HepG2 (cell line): Measurements from ENCODE around the gene PPAT. TPM values are rescaled to one million over a fixed set of nuclear protein-coding genes. Genes with fewer than 3 reads are reported as not detected.

Experiments
- FOXO1 ChIP-seq: sonication (generic); formaldehyde crosslinking; IDR thresholded peaks from 2 replicates; pipeline ENCODE4 v1.4.0; 2020; ENCODE audit warnings: missing genetic modification reagents
- HDAC2 ChIP-seq: sonication (generic); formaldehyde crosslinking; IDR thresholded peaks from 2 replicates; pipeline ENCODE4 v1.4.0; 2020; ENCODE audit warnings: missing genetic modification reagents
- MXI1 ChIP-seq: IDR thresholded peaks from 3 replicates; pipeline ENCODE4 v1.6.1; 2012; ENCODE audit warnings: low read depth, low read length, inconsistent platforms, borderline replicate concordance
- NBN ChIP-seq: fragments of 450-650 bp; conservative IDR thresholded peaks from 2 replicates; pipeline ENCODE4 v1.6.1; 2017
- RBFOX2 ChIP-seq: fragments of 200-400 bp; formaldehyde crosslinking; IDR thresholded peaks from 2 replicates; pipeline ENCODE4 v1.6.1; 2017; ENCODE audit warnings: low read depth, mild to moderate bottlenecking, low read length
- SOX6 ChIP-seq, 2 experiments: fragments of 450-650 bp in 1 of 2; sonication (generic) in 1 of 2; formaldehyde crosslinking in 1 of 2; IDR thresholded peaks; 2 replicates each; pipeline versions ENCODE4 v1.4.0 to v1.6.1; 2017 to 2020; ENCODE audit warnings: antibody characterized with exemption in 1 of 2, mild to moderate bottlenecking in 1 of 2, missing genetic modification reagents in 1 of 2
- ZMAT3 ChIP-seq: sonication (generic); formaldehyde crosslinking; conservative IDR thresholded peaks from 2 replicates; pipeline ENCODE4 v1.7.0; 2021; ENCODE audit warnings: missing genetic modification reagents
- ZNF331 ChIP-seq: sonication (generic); formaldehyde crosslinking; IDR thresholded peaks from 2 replicates; pipeline ENCODE4 v1.4.0; 2020; ENCODE audit warnings: missing genetic modification reagents
- polyA plus RNA-seq, 8 experiments: library from polyadenylated mRNA; depleted of rRNA in 3 of 8; stranded (reverse) in 7 of 8; unstranded in 1 of 8; fragments of >200 nt; fragmentation: Illumina TruSeq in 4 of 8; extraction: Trizol in 4 of 8; gene quantifications; 2 replicates each; pipeline versions ENCODE4 v1.2.1 to v1.2.3, GENCODE V29; 2011 to 2016; ENCODE audit warnings: low read depth in 4 of 8, missing spikeins in 1 of 8, mixed read lengths in 1 of 8; ENCODE audit not compliant: insufficient read depth in 1 of 8
- total RNA-seq, 5 experiments: library from RNA; depleted of rRNA; stranded (reverse); fragments of >200 nt; fragmentation: Illumina TruSeq; extraction: Trizol; gene quantifications; 2 replicates each; pipeline ENCODE4 v1.2.3, GENCODE V29; 2016; ENCODE audit warnings: low read depth in 1 of 5
- TF ChIP-seq, protein P1 (sequence below): IDR thresholded peaks from 2 replicates; pipeline ENCODE4 v1.6.1; 2018; ENCODE audit warnings: missing genetic modification reagents, mild to moderate bottlenecking, missing compliant biosample characterization
- TF ChIP-seq, protein P2 (sequence below): sonication (generic); formaldehyde crosslinking; IDR thresholded peaks from 2 replicates; pipeline ENCODE4 v1.5.0; 2020; ENCODE audit warnings: mild to moderate bottlenecking, missing genetic modification reagents, borderline replicate concordance
- TF ChIP-seq, protein P3 (sequence below), 2 experiments: IDR thresholded peaks; 2 replicates each; pipeline ENCODE4 v1.6.1; 2011 to 2012; ENCODE audit warnings: low read length in 2 of 2, borderline replicate concordance in 1 of 2, low read depth in 1 of 2, mild to moderate bottlenecking in 1 of 2, moderate library complexity in 1 of 2
- TF ChIP-seq, protein P4 (sequence below): sonication (generic); formaldehyde crosslinking; IDR thresholded peaks from 2 replicates; pipeline ENCODE4 v1.4.0; 2020; ENCODE audit warnings: missing genetic modification reagents
- TF ChIP-seq, protein P5 (sequence below): sonication (generic); formaldehyde crosslinking; IDR thresholded peaks from 2 replicates; pipeline ENCODE4 v1.4.0; 2020; ENCODE audit warnings: missing genetic modification reagents

The PPAT gene
- total and polyA plus RNA-seq, 2 of the 13 experiments (the other 11 are each of a cell fraction or from before 2014, with no cell fraction given), result 16.9 to 62.6 TPM

DNA sequence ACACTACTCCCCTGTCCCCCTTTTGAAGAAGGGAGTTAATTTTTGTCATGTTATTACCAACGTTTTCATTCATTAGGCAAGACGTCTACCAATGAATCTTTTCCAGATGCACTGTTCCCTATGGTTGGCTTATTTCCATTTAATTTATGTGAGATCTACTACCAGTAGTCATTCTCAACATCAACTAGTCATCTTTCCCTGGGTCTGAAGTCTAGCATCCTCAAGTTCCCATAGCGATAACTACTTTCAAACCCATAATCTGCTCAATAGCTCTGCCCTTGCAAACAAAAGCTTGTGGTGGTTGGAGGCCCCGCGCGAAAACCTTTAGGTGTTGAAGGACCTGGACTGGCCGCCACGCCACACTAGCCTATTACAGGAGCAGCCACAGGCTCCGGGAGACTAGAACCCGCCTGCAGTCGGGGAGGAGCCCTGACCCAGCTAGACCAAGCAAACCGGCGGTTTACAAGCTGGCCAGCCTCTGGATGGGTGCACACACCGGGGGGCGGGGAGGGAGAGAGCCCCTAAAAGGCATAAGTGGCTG, 746 bp downstream of the PPAT start (continued):
- TF ChIP-seq HDAC2 (CRISPR knock-in tag) (peak; percentile 7; the same call in 1 of the 2 replicates), RBFOX2 (no peak), SOX6 (IDR thresholded peaks at IDR 0.05) (no peak), SOX6 (CRISPR knock-in tag; IDR thresholded peaks at IDR 0.05) (no peak), MXI1 (no peak), FOXO1 (CRISPR knock-in tag) (no peak), ZNF331 (CRISPR knock-in tag) (0 out of 2 replicates have a peak, but pooled peaks have one; percentile 5), ZMAT3 (CRISPR knock-in tag) (0 out of 2 replicates have a peak, but pooled peaks have one; percentile 1), NBN (no peak)
- TF ChIP-seq, protein P1, sequence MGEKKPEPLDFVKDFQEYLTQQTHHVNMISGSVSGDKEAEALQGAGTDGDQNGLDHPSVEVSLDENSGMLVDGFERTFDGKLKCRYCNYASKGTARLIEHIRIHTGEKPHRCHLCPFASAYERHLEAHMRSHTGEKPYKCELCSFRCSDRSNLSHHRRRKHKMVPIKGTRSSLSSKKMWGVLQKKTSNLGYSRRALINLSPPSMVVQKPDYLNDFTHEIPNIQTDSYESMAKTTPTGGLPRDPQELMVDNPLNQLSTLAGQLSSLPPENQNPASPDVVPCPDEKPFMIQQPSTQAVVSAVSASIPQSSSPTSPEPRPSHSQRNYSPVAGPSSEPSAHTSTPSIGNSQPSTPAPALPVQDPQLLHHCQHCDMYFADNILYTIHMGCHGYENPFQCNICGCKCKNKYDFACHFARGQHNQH (CRISPR knock-in tag), result no peak
- TF ChIP-seq, protein P2, sequence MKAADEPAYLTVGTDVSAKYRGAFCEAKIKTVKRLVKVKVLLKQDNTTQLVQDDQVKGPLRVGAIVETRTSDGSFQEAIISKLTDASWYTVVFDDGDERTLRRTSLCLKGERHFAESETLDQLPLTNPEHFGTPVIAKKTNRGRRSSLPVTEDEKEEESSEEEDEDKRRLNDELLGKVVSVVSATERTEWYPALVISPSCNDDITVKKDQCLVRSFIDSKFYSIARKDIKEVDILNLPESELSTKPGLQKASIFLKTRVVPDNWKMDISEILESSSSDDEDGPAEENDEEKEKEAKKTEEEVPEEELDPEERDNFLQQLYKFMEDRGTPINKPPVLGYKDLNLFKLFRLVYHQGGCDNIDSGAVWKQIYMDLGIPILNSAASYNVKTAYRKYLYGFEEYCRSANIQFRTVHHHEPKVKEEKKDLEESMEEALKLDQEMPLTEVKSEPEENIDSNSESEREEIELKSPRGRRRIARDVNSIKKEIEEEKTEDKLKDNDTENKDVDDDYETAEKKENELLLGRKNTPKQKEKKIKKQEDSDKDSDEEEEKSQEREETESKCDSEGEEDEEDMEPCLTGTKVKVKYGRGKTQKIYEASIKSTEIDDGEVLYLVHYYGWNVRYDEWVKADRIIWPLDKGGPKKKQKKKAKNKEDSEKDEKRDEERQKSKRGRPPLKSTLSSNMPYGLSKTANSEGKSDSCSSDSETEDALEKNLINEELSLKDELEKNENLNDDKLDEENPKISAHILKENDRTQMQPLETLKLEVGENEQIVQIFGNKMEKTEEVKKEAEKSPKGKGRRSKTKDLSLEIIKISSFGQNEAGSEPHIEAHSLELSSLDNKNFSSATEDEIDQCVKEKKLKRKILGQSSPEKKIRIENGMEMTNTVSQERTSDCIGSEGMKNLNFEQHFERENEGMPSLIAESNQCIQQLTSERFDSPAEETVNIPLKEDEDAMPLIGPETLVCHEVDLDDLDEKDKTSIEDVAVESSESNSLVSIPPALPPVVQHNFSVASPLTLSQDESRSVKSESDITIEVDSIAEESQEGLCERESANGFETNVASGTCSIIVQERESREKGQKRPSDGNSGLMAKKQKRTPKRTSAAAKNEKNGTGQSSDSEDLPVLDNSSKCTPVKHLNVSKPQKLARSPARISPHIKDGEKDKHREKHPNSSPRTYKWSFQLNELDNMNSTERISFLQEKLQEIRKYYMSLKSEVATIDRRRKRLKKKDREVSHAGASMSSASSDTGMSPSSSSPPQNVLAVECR, result no peak
- TF ChIP-seq, protein P3, sequence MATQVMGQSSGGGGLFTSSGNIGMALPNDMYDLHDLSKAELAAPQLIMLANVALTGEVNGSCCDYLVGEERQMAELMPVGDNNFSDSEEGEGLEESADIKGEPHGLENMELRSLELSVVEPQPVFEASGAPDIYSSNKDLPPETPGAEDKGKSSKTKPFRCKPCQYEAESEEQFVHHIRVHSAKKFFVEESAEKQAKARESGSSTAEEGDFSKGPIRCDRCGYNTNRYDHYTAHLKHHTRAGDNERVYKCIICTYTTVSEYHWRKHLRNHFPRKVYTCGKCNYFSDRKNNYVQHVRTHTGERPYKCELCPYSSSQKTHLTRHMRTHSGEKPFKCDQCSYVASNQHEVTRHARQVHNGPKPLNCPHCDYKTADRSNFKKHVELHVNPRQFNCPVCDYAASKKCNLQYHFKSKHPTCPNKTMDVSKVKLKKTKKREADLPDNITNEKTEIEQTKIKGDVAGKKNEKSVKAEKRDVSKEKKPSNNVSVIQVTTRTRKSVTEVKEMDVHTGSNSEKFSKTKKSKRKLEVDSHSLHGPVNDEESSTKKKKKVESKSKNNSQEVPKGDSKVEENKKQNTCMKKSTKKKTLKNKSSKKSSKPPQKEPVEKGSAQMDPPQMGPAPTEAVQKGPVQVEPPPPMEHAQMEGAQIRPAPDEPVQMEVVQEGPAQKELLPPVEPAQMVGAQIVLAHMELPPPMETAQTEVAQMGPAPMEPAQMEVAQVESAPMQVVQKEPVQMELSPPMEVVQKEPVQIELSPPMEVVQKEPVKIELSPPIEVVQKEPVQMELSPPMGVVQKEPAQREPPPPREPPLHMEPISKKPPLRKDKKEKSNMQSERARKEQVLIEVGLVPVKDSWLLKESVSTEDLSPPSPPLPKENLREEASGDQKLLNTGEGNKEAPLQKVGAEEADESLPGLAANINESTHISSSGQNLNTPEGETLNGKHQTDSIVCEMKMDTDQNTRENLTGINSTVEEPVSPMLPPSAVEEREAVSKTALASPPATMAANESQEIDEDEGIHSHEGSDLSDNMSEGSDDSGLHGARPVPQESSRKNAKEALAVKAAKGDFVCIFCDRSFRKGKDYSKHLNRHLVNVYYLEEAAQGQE (IDR thresholded peaks at IDR 0.05; ENCODE audit: borderline replicate concordance in 1 of 2, low read depth in 1 of 2, low read length in 2 of 2), result 0 out of 4 replicates have a peak, but pooled peaks of 1 of the 2 experiments have one; percentile 29
- TF ChIP-seq, protein P4, sequence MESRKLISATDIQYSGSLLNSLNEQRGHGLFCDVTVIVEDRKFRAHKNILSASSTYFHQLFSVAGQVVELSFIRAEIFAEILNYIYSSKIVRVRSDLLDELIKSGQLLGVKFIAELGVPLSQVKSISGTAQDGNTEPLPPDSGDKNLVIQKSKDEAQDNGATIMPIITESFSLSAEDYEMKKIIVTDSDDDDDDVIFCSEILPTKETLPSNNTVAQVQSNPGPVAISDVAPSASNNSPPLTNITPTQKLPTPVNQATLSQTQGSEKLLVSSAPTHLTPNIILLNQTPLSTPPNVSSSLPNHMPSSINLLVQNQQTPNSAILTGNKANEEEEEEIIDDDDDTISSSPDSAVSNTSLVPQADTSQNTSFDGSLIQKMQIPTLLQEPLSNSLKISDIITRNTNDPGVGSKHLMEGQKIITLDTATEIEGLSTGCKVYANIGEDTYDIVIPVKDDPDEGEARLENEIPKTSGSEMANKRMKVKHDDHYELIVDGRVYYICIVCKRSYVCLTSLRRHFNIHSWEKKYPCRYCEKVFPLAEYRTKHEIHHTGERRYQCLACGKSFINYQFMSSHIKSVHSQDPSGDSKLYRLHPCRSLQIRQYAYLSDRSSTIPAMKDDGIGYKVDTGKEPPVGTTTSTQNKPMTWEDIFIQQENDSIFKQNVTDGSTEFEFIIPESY (CRISPR knock-in tag), result no peak
- TF ChIP-seq, protein P5, sequence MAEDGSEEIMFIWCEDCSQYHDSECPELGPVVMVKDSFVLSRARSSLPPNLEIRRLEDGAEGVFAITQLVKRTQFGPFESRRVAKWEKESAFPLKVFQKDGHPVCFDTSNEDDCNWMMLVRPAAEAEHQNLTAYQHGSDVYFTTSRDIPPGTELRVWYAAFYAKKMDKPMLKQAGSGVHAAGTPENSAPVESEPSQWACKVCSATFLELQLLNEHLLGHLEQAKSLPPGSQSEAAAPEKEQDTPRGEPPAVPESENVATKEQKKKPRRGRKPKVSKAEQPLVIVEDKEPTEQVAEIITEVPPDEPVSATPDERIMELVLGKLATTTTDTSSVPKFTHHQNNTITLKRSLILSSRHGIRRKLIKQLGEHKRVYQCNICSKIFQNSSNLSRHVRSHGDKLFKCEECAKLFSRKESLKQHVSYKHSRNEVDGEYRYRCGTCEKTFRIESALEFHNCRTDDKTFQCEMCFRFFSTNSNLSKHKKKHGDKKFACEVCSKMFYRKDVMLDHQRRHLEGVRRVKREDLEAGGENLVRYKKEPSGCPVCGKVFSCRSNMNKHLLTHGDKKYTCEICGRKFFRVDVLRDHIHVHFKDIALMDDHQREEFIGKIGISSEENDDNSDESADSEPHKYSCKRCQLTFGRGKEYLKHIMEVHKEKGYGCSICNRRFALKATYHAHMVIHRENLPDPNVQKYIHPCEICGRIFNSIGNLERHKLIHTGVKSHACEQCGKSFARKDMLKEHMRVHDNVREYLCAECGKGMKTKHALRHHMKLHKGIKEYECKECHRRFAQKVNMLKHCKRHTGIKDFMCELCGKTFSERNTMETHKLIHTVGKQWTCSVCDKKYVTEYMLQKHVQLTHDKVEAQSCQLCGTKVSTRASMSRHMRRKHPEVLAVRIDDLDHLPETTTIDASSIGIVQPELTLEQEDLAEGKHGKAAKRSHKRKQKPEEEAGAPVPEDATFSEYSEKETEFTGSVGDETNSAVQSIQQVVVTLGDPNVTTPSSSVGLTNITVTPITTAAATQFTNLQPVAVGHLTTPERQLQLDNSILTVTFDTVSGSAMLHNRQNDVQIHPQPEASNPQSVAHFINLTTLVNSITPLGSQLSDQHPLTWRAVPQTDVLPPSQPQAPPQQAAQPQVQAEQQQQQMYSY (CRISPR knock-in tag), result no peak
